CD4-positive, alpha-beta T cell treated with Interleukin-2 at 100 ng/mL for 4 hours (primary cell): ENCODE results near the gene MCM3AP.

Source experiments
- DNase-seq: peaks from one replicate; pipeline ENCODE4 v3.0.0-alpha.2; 2020; ENCODE audit warnings: low spot score

The MCM3AP gene

DNA sequence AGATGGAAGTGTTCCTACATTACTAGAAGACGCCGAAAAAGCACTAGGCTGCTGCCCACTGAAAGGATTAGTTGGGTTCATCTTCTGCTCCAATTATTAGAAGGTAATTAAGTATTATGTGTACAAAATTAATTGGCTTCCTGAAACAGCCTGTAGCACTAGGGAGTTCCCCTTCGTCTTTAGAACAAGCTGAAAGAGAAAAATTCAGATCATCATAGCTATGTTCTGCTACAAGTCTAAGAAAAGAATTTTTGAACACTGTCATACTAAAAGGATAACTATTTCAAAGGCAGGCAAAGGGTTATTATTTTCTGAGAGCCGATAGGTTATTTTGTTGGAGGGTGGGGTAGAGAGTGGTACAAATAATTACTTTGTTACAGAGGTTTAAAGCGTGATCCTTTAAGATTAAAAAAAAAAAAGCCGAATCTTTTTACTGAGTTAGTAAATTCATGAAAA, at the start of gene MCM3AP:
Gene MCM3AP (minus strand): TSS at position 406 of the 456 bp plus-strand sequence. CDS start 325 bp downstream, at position 81.
- DNase-seq: no peak

DNA sequence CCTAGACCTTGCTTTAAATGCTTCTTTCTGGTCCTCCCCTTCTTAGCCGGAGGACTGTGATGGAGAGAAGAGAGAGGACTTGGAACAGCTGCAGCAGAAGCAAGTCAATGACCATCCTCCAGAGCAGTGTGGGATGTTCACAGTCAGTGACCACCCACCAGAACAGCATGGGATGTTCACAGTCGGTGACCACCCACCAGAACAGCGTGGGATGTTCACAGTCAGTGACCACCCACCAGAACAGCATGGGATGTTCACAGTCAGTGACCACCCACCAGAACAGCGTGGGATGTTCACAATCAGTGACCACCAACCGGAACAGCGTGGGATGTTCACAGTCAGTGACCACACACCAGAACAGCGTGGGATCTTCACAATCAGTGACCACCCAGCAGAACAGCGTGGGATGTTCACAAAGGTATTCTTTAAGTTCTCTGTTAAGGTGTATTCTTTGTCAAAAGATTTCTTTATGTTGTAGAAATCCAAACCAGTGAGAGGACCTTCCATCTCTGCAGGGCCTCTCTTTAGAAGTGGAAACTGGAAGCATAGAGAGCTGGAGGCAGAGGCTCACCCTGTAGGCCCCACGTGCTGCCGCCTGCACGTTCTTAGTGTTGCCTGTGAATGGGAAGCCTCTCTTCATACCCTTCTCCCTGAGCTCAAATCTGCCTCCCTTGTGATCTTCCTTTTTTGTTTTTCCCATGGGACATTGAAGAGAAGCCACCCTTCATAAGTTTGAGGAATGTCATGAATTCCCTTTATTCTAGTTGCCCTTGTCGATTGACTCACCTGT, 49.1 kb upstream of the MCM3AP start:
- DNase-seq: no peak

DNA sequence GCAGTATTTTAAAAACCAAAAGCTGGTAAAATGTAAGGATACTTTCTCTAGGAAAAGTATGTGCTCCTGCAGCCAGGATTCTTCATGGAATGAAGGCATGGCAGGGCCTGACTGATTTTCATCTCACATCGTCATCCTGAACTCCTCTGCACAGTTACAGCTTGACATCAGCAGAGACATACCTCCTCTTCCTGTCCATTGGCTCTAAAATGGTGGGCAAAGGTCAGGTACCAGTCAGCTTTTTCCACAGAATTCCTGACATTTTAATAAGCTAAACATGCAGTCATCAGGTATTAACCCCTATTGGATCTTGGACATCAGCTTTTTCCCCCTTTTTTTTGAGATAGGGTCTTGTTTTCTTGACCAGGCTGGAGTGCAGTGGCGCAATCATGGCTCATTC, 44.4 kb upstream of the MCM3AP start:
- DNase-seq: no peak

DNA sequence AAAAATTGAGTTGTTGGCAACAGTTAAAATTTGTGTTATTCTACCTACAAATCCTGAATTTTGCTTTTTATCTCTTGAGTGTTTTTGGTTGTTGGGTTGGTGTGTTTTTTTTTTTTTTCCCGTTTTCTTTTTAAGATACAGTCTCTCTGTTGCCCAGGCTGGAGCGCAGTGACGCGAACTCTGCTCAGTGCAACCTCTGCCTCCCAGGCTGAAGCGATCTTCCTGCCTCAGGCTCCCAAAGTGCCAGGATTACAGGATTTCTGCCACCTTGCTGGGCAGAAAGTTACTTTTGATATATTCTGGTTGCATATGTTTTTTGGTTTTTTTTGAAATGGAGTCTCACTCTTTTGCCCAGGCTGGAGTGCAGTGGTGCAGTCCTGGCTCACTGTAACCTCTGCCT, 42.7 kb upstream of the MCM3AP start:
- DNase-seq: no peak

DNA sequence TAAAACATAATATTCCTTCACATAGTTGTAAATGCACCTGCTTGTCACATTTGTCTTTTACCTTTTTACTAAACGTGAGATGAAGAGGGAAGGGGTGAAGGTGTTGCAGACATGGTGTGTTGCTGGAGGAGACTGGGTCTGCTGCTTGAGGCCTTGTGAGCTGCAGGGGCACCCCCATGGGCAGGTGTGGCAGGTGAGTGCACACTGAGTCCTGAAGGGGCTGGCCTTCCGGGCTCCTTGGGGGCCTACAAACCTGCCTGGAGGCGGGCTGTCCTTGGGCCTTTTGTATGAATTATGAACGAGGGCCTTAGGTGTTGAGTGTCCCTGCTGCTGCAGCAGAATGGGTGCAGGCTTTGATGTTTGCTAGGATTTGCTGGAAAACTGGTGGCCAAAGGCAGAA, 42.3 kb upstream of the MCM3AP start:
- no peak for DNase-seq

DNA sequence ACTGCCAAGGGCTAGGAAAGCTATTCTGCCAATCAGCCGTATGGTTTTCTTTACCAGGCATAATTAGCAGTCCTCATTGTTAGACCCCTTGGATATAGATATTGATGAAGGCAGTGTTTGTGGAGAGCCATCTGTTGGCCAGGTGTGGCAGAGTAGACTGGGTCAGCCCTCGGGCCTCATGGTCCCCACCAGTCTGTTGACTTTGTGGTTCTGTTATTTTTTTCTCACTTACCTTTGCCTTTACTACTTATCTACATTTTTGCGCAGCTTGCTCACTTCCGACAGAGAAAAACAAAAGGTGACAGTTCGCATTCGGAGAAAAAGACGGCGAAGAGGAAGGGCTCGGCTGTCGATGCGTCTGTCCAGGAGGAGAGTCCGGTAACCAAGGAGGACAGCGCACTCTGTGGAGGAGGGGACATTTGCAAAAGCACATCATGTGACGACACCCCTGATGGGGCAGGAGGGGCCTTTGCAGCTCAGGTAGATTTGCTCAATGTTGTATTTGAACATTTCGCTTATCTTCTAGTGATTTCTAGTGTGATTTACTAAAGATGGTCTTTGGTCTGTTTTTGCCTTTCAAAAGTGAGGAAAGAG, 40.8 kb upstream of the MCM3AP start:
- DNase-seq: no peak

DNA sequence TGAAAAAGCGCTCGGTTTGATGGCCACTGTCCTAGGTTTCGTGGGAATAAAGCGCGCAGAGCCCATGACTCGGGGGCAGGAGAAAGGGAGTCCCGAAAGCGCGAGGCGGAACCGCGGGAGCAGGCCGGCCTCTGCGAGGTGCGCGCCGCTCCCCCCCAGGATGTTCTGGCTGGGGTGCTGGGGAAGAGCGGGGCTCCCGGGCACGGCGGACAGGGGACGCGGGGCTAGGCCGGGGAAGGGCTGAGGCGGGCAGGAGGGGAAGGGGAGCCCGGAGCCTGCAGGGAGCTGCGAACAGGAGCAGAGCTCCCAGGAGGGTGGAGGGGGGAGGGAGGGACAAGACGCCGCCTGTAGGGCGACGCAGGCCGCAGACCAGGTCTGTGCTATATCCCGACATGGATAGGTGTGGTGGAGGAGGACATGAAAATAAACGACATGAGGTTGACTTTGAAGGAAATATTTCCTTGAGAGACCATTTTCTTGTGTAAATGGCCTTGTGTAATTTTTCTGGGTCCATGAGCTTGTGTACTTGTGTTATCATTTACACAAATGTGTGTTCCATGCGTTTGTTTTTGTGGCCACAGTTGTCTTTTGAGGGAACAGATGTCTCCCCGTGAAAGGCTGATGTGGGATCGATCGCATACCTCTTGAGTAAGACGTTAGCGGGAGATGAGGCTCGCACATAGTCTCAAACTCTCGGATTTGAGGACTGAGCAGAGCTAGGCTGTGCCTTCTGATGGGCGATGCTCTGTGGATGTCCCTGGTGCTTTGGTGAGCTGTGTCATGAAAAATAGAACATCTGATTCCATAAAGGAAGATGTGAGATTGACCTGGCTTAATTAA, 39.9 kb upstream of the MCM3AP start:
- DNase-seq: peak; percentile 20

DNA sequence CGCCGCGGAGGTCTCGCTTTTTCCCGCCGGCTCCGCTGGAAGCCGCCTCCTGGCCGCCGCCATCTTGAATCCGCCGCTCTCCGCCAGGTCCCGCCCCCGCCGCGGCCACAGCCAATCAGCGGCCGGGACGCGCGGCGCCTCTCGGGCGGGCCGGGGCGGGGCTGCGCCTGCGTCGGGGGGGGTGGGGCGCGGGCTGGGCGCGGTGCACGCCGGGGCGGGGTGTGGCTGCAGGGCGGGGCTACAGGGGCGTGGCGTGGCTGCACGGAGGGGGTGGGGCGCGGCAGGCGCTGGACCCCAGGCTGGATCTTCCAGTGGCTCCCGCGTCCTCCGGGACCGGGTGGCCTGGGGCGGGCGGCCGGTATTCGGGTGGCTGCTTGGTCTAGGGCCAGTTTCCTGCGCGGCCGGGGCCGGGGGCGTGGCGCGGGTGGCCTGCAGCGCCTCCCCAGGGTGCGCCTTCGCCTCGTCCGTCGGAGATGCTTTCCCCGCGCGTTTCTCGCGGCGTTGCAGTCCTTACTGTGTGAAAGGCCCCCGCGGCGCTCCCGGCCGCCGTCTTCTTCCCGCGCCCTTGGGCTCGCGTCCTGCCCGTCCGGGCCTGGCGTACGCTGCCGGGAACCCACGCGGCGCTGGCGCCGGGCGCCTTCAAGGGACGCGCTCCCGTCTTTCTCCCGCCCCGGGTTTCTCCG, 39.1 kb upstream of the MCM3AP start:
- DNase-seq: peak; percentile 84

DNA sequence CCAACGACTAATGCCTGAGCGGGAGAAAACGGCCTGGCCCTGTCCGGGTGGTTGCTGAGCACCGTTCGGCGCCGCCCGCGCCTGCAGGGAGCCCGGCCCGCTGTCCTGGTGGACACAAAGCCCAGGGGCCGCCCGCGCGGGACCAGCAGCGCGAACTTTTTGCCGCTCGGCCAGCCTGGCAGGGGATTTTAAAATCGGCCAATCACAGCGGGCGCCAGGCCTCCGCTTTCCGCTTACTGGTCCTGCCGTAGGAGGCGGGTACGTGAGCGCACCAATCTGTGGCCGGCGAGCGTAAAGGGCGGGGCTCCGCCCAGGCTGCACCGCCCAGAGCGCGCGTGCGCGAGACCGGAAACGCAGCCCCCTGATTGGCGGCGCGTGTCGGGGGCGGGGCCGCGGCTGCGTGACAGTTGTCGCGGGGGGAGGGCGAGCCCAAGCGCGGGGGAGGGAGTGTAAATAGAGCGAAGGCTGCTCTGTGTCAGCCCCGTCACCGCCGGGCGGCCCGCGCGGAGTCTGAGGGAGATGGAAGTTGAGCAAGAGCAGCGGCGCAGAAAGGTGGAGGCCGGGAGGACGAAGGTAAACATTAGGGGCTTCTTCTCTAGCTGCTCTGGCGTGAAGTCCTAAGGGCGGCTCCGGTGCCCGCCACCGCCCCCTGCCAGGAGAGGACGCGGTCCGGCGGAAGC, 38.4 kb upstream of the MCM3AP start, which contains the start of the genes C21orf58 and PCNT:
Gene C21orf58 (minus strand): TSS at position 161 of the 680 bp plus-strand sequence. CDS start 1,132 bp downstream, outside the sequence.
Gene PCNT (plus strand): TSS at position 447 of the 680 bp plus-strand sequence. CDS start 73 bp downstream, at position 520.
- peak; percentile 98 for DNase-seq

DNA sequence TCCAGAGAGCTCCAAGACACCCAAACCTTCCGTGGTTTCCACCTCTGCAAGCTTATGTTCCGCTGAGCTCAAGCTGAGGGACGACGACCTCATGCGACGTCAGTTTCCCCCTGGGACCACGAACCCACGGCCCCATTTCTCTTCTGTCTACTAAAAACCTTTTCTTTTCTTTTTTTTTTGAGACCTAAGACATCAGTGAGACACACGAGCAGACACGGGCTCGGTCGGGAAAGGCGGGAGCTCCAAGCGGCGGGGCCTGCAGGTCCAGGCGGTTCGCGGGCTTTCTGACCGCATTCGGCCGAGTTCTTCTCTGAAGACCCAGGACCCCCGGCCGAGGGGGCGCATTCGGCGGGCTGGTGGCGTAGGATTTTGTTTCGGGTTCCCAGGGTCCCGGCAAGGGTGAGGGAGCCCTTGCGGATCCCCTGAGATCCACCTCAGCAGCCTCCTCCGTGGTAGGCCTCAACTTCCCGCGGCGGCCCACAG, 37.9 kb upstream of the MCM3AP start:
- DNase-seq: no peak

DNA sequence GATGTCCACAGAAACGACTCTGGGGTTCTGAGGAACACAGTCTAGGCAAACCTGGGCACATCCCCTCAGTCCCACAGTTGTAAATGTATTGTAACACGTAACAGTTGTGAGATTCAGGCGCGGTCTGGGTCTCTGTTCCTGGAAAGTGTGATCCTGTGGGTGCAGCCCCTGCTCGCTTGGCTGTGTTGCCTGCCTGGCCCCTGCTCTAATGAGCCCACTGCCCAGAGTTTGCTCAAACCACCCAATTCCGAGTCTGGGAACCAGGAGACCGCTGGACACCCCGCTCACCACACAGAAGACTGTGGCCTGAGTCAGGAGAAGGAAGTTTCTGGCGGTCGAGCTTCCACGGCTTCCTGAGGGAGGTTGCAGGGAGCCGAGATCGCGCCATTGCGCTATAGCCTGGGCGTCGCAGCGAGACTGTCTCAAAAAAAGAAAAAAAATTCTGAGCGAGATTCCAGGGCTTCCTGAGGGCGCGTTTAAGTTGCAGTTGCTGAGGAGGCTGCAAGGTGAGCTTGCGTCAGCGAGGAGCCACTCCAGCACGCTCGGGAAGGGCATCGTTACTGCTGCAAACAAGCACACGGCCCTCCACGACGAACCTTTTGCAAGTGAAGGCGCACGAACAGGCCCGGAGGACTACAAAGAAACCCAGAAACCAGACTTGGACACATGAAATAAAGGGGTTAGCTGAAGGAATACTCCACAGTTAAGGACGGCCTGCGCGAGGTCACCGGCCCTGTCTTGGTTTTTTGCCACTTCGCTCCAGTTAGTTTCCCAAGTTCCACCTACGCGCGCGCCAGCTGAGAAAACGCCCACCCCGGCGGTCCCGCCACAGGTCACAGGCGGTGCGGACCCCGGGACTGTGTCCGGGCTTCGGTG, 37.2 kb upstream of the MCM3AP start:
- no peak for DNase-seq

DNA sequence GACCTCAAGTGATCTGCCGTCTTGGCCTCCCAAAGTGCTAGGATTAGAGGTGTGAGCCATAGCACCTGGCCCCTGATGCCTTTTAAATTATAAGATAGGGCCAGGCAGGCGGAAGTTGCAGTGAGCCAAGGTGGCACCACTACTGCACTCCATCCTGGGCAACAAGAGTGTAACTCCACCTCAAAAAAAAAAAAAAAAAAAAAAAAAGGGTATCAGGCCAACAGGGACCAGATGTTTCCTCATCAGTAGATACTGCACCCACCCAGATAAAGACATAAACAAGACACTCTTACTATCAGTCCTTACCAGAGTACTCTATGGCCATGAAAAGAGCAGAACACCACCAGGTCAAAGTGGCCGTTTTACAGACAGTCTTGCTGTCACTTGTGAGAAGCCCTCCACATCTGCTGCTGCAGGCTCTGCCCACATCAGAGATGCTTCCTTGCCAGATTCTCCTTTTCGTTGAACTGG, 35.0 kb upstream of the MCM3AP start:
- no peak for DNase-seq

DNA sequence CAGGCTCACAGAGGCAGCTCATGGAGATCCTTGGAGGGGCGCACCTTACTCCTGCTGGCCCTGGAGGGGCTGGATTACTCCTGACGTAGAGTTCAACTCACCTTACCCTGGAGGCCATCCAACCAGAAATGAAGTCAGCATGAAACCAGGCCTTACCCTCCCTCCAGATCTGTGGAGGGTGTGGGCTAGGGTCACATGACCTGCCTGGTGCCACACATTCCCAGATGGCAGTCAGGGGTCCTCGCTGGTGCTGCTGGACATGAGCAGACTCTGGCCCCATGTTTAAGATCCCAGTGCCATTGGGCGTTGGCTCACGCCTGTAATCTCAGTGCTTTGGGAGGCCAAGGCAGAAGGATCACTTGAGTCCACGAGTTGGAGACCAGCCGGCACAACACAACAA, 33.8 kb upstream of the MCM3AP start:
- no peak for DNase-seq

DNA sequence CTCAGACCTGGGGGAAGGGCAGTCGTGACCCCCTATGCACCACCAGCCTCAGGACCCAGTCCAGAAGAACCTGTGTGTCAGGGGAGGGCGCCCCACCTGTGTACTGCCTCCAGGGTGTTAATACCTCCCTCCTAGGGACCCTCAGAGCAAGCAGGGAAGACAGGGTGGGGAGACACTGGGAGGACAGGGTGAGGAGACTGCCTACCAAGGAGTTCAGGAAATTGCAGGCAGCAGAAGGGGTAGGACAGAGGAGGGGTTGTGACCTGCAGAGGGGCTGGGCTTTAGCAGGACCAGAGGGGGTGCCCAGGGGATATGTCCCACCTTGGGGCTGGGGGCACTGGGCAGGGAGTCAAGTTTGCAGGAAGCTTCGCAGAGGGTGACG, 33.0 kb upstream of the MCM3AP start:
- no peak for DNase-seq

DNA sequence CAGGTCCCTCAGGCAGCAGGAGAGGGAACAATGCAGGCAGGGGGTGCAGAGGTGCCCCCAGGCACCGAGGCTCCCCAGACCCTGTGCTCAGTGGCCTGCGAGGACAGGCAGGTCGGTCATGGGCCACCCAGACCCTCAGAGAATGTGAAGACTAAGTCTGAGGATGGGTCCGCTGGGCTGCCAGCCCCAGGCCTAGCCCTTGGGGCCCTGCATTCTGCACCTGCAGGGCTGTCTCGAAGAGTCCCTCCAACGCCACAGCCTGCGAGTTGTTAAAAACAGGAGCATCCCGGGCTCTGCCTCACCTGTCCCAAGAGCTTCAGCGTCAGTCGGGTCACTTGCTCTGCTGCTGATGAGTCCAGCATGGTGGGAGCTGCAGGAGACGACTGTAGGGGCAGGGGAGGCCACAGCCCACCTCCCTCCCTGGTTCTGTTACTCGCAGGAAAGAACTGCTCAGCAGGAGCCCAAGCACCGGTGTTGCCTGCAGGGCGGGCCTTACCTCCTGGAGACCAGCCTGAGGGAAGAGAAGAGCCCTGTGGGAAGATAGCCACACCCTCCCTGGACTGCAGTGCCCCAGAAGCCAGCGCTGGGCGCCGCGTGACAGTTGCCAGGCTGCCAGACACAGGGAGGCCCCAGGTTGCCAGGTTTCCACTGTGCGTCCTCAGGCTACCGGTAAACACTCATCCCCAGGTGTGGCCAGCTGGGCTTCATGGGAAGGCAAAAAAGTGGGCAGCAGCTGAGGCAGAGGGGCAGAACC, 32.5 kb upstream of the MCM3AP start:
- no peak for DNase-seq

DNA sequence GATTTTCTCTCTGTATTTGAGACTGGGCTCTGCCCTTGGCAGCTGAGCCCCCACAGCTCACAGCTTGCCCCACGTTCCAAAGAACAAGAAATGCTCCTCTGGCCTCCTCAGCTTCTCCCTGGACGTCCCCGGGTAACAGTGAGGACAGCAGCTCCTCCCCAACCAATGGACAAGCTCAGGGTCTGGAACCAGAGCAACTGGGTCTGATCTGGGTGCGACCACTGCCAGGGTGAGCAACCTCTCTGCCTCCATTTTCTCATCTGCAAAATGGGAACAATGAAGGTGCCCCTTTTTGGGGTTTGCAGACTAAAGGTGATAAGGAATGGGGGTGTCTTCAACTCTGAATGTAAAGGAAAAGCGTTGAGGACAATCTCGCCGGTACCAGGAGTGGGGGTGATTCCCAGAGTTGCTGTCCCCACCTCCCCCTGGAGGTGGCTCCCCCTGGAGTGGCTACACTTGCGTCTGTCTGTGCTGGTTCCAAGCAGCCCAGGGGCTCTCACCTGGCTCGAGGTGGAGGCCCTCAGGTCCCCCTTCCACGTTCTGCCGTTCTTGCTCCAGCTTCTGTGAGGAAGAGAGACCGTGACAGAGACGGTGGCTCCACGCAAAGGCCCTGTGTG, 31.4 kb upstream of the MCM3AP start:
- DNase-seq: no peak

DNA sequence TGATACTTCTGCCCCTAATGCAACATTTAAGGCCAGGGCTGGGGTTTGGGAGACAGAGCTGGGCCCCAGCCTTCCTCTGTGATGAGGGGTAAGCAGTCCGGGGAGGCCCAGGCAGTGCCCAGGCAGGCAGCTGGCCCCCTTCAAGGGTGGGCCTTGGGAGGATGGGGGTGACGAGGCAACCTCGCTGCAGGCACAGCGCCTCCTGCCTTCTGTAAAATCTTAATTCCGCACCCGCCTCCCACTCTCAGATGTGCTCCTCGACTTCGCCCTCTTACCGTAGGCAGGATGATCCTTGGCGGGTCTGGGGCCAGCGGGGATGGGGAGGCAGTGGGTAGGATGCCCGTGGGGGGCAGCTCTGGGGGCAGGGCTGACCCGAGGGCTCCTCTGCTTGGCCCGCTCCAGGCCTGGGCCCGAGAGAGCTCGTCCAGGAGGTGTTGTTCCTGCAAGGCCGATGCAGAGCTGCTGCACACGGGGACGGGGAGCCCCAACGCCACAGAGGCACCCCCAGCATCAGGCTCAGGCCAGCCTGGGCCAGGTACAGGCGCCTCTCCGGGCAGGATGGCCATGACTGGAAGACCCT, 29.1 kb upstream of the MCM3AP start:
- DNase-seq: no peak

DNA sequence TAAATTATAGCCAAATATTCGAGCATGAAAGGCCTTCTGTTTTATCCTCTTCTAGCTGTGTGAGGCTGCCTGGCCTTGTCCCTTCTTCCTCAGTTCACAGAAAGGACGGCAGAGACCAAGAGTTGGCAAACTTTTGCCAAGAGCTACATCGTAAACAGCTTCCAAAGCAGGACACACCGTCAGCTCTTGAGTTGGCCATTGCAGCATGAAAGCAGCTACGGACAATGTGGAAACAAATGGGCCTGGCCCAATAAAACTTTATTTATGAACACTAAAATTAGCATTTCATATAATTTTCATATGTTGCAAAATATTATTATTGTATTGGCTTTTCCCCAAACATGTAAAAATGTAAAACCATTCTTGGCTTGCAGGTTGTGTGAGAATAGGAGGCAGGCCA, 27.5 kb upstream of the MCM3AP start:
- DNase-seq: no peak
